NCI-H2171 treated with DMSO at 0.1 percent for 48 hours (cell line): ENCODE measurements around the gene DNAH1.

Experiments
- DNase-seq: peaks from one replicate; lab custom pipeline; 2025; lab: John Stamatoyannopoulos, UW

Gene DNAH1

DNA sequence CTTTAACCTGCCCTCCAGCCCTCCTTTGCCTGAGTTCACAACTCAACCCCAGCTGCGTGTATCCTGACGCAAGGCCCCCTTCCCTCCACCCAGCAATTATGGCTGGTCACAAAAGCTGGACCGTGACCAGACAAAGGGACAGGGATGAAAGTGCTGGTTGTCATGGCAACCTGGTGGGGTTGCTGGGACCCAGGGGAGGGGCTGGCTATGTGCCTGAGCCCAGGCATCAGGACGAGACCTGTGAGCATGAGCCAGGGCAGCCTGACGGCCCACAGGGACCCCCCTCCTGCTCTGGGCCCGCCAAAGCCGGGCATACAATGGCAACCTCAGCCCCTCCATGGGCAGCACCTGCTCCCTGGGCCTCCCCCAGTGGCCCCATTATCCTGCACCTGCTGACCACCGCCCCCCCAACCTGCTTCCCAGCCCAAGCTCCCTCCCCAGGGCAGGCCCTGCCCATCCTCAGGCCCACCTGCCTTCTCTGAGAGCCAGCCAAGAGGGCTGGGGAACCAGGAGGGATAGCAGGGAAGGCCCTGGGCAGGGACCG is 4.5 kb upstream of the DNAH1 start:
- no peak for DNase-seq

DNA sequence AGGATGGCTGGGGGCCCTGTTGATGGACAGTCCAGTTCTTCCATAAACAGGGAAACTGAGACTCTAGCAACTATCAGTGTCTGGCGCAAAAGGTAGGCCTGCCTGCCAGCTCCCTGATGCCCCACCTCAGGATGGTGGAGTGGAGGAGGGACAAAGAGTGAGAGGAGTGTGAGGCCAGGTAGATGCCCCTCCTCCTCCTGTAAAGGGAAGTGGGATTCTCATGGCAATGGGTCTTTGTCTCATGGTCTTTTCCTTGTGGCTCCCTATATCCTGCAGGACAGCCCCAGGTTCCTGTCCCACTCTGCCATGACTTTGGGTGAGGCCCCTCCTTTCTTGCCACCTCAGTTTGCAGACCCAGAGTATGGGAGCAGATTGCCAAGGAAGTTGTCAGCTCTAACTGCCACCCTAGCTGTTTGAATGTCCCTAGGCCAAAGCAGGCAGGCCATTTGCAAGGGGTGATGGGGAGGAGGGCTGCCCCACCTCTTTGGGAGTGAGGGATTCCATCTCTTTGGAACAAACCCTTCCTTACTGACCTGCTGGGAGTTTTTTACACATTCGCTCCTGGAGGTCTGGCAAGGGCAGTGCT is 2.8 kb upstream of the DNAH1 start:
- no peak for DNase-seq

DNA sequence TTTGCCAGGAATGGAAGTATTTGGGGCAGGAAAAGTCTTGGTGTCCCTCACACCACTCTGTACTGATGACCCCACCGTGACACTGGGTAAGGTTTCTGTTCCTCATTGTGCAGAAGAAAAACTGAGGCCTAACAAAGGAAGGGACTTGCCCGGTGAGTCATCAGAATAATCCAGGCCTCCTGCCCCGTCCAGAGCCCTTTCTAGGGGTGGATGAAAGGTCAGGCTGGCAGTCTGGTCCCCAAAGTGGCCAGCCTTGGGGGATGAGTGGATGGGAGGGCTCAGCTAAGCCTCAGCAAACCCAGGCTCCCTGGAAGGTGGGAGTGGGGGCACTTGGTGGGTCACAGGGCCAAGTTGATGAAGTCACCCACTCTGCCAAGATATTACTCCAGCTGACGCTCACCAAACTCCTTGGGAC is 2.3 kb upstream of the DNAH1 start:
- no peak for DNase-seq

DNA sequence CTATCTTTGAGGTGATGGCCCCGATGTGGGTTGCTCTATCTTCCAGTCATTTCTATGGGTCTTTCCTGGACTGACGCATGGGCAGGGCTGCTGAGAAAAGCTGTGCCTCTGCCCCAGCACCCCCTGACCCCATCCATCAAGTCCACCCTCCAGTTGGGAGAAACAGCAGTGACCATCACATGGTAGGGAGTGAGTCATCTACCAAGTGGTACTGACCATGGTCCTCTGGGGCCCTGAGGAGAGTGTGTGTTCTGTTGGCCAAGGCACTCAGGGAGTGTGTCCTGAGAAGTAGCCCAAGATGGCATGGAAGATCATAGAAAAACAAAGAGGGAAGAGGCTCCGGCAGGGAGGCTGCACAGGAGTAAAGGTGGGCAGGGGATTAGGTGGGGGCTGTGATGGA is 1.6 kb upstream of the DNAH1 start:
- DNase-seq = no peak

DNA sequence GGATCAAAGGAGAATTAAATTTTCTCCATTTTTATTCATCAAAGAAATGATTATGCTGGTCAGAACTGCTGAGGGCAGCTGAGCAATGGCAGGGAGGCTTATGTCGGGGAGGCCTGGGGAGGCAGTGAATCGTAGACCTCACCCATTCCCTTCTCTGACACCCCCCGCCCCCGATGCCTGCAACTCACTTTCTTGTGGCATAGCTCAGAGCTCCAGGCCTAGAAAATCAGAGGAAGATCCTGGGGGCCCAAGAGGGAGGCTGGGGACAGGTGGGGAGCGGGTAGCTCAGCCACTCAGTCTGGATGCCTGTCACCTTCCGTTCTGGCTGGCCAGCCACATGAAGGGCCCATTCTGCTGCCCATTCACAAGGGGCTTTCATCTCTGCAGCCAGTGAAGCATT is 1.1 kb upstream of the DNAH1 start:
- no peak for DNase-seq

DNA sequence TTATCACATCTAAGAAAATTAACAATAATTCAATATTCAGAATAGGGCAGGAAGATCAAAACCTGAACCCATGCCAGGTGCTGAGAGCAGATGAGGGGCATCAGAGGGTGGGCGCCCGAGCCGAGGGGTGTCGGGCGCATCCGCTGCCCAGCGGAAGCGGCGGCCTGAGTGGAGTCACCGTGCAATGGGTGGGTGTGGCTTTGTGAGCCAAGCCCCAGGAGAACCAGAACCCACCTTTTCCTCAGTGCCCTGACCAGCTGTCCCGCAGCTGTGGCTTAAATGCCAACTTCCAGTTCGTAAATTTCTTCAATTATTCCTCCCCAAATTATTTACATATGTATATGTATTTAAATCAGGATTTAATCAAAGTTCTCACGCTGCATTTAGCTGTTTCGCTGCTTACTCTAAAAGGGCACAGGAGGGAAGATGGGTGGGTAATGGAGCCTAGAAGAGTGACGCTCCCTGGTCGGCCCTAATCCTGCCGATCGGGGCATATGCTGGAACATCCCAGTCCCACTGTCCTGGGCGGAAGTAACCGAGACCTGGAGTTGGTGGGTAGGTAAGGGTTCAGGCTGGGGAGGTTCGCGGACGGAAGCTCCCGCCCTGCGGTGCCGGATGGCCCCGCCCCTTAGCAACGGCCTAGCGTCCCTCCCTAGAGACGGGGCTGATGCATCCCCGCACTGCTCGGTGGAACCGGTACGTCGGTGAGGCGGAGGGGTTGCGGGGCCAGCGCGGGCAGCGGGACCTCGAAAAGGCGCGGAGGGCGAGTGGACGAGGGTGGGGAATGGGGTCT is 1.3 kb downstream of the DNAH1 start:
- DNase-seq = no peak

DNA sequence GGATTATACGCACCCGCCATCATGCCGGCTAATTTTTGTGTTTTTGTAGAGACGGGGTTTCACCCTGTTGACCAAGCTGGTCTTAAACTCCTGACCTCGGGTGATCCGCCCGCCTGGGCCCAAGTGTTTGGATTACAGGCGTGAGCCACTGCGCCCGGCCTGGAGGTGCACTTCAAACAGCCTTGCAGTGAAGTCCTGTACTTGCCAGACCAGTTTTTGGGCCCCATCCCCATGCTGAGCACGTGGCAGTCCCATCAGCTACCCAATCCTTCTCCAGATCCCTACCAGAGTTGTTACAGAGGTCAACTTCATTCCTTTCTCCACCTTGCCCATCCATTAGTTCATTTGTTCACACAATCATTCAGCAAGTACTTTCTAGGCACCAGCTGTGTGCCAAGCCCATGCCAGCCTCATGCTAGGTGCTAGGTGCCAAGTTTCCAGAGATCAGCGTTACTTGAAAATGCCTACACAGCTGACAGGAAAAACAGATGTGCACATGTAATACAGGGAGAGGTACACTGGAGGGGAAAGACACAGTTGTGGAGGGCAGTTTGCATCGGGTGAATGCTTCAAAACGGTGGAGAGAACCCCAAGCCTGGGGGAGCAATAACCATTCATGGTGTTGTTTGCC is 2.2 kb downstream of the DNAH1 start:
- no peak for DNase-seq

DNA sequence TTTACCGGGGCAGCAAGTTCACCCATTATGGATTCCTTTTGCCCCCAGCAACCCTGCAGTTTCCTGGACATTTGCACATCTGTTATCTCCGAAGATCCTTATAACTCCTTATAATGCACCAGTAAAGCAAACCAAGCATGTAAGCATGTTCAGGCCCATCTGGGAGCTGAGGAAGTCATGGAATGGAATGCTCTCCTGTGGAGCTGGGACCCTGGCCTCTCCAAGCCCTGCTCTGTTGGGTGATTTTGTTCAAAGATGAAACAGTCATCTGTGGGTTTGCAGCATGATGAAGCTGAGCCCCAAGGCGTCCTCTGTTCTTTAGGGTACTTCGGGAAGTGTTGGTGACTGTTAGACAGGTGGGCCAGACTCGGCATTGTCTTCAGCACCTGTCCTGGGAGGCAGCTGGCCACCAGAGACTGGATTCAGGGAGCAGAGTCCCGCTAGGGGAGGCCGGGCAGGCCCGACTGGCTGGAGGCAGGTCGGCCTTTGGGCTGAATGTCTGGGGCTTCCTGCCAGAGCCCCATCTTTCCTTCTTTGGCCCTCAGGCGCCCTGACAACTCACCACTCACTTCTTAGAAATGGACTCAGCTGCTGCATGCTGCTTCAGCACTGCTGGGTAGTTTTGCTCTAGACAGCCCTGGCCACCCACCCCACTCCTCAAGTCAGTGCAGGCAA is 3.9 kb downstream of the DNAH1 start:
- no peak for DNase-seq

DNA sequence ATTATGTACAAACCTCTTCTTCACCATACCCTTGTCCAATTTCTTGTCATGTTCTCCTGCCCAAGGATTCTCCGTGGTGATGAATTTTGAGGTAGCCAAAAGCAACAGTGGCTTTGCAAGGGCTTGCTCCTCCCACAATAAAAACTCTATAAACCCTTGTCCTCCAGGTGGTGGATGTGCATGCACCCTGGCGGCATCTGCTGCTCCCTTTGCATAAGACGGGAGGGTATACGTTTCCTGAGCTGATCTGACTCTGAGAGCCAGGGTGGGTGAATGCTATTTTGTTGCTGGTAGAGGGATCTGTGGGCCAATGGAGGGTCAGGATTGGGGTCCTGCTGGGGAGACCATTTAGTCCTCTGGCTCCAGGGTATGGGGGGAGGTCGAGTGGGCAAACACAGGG is 5.4 kb downstream of the DNAH1 start:
- no peak for DNase-seq

DNA sequence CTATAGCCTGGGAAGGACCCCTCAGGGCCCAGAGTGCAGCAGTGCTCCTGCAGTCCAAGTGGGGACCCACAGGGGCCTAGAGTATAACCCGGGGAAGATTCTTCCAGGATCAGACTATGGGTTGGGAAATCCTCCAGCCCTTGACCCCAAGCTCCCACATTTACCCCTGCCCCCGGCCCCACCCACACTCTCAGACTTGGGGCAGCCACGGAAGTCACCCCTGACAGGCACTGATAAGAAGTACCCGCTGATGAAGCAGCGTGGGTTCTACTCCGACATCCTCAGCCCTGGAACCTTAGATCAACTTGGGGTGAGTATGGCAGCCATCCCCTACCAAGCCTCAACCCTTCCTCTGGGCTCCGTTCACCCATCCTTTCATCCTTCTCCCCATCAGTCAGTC is 6.3 kb downstream of the DNAH1 start:
- DNase-seq = no peak

DNA sequence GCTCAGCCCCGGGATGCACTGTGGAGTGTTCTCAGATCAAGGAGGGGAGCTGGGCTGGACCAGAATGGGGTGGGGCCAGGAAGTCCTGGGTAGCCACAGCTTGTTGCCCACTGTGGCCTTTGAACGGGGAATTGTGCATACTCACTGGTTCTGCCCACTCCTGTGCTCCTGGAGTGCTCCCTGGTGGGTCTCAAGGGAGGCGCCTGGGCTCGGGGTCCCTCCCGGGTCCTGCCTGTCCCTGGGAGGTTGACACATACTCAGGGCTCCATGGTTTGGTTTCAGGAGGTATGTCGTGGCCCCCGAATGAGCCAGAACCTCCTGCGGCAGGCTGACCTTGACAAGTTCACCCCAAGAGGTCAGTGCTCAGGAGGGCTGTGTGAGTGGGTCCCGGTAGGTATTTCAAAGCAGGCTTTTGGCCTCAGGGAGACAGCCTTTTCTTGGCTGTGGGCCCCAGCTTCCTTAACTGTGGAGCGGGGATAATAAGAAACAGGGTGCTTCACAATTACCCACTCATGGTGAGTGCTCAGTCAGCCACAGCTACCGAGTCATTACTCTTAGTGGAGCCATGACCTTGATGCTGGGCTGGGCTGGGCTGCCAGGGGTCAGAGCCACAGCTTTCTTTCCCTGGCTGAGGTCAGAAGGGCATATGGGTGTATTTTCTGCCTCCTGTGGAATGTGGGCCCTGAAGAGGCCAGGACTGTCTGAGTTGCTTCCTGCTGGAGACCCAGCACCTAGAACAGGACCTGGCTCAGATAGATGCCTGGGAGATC is 7.6 kb downstream of the DNAH1 start:
- DNase-seq = no peak

DNA sequence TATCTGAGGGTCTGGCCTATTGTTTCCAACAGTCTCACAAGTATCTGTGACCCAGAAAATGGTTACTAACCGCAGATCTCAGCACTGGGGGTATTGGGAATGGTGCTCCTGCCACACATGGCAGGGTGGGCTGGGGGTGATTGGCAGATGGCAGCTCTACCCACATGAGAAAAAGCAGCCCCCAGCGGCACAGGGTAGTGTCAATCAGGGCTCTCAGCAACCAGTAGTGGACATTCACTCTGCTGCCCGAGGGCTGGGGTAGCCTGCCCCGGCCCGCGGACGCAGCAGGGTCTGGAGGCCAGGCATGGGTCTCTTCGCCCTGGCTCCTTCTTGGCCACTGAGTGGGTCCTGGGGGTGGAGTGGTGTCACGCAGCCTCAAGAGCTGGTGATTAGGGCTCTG is 8.6 kb downstream of the DNAH1 start:
- no peak for DNase-seq

DNA sequence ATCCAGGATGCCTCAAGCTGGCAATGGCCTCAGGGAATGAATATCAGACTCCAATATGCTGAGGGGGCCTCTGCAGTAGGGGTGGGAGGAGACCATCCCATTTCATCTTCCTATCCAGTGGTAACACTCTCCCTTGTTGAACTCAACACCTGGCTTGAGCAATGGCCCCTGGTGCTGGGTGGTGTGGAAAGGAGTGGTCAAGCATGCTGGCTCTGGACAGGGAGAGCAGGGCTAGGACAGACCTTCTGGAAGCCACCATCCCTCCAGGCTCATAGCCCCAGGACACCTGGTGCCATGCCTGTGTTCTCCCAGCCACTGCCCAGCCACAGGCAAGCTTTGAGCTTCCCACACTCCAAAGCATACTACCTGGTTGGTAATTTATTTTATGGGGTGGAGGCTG is 9.6 kb downstream of the DNAH1 start:
- no peak for DNase-seq

DNA sequence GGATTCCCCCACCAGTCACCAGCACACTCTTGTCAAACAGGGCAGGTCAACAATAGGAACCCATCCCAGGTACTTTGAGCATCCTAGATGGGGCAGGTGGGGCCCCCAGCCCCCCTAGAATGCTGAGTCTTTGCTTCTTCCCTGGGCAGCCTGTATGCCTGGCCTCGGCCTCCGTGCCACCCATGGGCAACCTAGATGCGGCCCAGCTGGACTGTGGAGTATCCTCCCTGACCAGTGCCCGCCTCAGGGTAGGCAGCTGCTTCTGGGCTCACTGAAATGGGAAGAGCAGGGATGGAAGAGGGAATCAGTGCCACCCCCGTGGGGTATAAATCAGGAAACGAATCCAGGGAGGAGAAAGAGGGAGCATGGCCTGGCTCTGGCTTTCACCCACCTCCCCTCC is 10.9 kb downstream of the DNAH1 start:
- no peak for DNase-seq

DNA sequence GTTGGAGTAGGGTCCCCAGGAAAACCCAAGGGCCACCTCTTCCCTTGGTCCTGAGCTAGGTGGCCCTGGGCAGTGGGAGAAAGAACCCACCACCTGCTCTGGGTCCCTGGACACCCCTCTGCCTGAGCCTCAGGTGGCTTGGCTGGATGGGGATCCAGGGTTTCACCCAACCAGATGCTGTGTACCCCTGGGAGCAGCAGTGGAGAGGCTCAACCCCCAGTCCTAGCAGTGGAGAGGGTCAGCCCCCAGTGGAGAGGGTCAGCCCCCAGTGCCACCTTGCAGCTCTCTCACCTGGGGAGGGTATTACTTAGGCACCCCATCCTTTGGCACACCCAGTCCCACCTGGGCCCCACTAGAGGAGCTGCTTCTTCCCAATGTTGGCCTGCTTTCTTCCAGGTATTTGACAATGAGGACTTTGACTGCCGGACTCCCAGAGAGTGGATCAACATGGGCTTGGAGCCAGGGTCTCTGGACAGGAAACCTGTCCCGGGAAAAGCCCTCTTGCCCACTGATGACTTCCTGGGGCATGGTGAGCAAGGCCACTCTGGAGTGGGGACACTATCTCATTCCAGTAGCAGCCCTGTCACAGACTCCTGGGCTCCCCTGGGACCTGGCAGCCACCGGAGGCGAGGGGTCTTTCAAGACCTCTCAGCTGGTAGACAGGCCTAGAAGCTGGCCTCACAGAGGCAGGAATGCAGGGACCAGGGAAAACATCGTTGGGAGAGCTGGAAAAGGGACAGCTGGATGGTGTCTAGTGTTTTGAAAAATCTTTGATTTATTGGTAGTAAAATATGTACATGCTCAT is 11.6 kb downstream of the DNAH1 start:
- no peak for DNase-seq

DNA sequence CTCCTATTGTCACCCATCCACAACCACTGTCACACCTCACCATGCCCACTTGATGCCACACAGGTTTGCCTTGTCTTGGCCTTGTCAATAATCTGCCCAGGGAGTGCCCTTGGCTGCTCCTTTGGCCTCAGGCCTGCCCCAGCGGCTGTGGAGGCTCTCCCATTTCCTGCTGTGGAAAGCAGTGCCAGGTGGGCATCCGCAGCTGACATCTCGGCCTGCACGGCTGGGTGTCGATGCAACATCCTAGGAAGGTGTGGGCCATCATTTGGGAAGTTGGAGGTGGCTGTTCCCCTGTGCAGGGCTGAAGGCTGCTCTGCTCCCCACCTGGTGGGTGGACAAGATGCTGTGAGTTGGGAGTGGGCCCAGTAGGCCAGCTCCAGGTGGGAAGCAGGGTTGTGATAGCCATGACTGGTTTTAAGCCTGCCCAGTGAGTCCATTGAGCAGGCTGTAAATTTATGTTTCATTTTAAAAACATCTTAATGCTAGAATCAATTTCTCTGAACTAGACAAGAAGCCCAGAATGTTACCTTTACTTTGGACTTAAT is 12.5 kb downstream of the DNAH1 start:
- no peak for DNase-seq

DNA sequence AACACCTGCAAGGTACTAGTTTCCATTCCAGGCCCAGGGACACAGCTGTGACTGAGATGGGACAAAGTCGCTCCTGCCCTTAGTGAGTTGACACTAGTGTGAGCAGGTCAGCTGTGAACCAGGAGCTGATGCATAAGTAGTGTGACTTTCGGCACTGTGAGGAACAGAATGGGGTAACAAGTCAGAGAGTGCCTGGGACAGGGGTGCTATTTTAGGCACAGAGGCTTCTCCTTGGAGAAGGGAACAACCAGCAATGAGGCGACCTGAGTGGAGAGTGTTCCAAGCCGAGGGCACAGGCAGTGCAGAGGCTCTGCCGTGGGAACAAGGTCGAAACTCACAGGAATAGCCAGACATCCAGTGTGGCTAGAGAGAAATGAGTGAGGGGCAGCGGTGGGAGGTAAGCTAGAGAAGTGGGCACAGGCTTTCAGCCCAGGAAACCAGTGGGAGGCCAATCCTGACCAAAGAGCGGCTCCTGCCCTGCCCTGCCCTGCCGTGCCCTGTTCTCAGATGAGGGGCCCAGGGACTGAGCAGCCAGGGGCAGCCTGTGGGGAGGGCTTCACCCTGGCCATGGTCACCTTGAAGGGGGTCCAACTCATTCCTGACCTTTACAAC is 14.2 kb downstream of the DNAH1 start:
- DNase-seq = no peak

DNA sequence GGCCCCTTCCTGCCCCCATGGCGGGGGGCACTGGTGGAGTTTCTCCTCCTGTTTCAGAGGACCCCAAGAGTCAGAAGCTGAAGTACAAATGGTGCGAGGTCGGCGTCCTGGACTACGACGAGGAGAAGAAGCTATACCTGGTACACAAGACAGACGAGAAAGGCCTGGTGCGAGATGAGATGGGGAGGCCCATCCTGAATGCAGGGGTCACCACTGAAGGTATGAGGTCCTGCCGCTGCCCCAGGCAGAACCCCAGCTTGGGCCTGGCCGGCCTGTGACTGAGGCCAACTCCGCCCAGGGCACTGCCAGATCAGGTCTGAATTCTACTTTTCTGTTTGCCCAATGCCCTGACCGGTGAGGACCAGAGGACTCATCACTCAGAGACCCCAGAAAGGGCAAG is 15.0 kb downstream of the DNAH1 start:
- no peak for DNase-seq

DNA sequence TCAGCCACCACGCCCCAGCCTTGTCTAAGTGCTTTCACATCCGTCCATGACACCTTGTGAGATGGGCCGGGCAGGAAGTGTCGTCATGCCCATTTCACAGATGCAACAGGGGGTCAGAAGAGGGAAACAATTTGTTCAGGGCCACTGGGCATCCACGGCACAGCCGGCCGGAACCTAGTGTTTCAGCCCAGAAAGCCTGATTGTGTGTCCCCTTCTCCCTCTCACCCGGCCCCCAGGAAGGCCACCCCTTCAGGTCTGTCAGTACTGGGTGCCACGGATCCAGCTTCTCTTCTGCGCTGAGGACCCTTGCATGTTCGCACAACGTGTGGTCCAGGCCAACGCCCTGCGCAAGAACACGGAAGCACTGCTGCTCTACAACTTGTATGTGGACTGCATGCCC is 15.8 kb downstream of the DNAH1 start:
- no peak for DNase-seq

DNA sequence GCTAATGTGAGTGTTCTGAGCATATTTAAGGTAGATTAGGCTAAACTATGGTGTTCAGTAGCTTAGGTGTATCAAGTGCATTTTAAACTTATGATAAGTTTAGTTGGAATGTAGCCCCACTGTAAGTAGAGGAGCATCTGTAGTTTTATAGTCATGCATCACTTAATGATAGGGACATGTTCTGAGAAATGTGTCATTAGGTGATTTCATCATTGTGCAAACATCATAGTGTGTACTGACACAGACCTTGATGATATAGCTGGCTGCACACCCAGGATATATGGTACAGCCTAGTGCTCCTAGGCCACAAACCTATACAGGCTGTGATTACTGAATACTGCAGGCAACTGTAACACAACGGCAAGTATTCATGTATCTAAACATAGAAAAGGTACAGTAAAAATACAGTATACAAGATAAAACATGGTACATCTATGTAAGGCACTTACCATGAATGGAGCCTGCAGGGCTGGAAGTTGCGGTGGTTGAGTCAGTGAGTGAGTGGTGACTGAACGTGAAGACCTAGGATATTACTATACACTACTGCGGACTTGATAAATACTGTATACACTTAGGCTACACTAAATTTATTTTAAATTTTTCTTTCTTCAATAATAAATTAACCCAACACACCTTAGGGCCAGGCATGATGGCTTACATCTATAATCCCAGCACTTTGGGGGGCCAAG is 17.9 kb downstream of the DNAH1 start:
- no peak for DNase-seq
